ENCODE measurements around the gene SORBS1. TPM values are rescaled to one million over a fixed set of nuclear protein-coding genes. Genes with fewer than 3 reads are reported as not detected.

The SORBS1 gene
- total RNA-seq, 4 donors from 2014 or later: 92.2 to 308 (median 150) TPM

DNA sequence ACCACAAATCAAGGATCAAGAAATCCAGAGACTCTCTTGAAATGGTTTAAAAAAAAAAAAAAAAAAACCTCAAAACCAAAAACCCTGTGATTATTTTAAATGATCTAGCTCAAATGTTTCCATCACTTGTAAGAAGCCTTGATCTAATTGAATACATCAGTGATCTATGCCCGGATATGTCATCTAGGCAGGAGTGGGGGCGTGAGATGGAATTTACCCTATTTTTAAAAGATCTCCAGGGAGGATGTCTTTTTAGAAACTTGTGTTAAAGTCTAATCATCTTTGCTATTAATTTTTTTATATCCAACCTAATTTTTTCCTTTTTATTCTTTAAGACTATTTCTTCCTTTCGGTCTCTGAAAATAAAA is 169.0 kb downstream of the SORBS1 start:
- no peak for TF ChIP-seq EP300 (IDR thresholded peaks at IDR 0.05; ENCODE audit: low read depth)
- TF ChIP-seq POLR2AphosphoS5 (IDR thresholded peaks at IDR 0.05): no peak
- no peak for TF ChIP-seq POLR2A (IDR thresholded peaks at IDR 0.05)
- TF ChIP-seq, protein P1, sequence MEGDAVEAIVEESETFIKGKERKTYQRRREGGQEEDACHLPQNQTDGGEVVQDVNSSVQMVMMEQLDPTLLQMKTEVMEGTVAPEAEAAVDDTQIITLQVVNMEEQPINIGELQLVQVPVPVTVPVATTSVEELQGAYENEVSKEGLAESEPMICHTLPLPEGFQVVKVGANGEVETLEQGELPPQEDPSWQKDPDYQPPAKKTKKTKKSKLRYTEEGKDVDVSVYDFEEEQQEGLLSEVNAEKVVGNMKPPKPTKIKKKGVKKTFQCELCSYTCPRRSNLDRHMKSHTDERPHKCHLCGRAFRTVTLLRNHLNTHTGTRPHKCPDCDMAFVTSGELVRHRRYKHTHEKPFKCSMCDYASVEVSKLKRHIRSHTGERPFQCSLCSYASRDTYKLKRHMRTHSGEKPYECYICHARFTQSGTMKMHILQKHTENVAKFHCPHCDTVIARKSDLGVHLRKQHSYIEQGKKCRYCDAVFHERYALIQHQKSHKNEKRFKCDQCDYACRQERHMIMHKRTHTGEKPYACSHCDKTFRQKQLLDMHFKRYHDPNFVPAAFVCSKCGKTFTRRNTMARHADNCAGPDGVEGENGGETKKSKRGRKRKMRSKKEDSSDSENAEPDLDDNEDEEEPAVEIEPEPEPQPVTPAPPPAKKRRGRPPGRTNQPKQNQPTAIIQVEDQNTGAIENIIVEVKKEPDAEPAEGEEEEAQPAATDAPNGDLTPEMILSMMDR (IDR thresholded peaks at IDR 0.05): no peak
- H3K27me3 ChIP-seq: no peaks in the 10 kb centered on the region
- 85 to 88% methylated on average over 3 of the region's 3 CpGs for WGBS, 2 donors (ENCODE audit: low coverage in 1 of 2)
- no peaks in the 10 kb centered on the region for H3K9me3 ChIP-seq
- in situ Hi-C loops (cut with MboI; ENCODE audit: low pct_ligation_motif_present in 1 of 4, low pct_unique_long_range_greater_than_20kb in 1 of 4, low sequenced_read_pairs in 3 of 4): loop anchor here in 1 of 4 donors (25.0 kb wide), 1 partner anchor 445 kb away; no protein-coding TSS in a partner anchor
- intact Hi-C loops (cut with DNase I; ENCODE audit: low total_unique reads): no loop called here
- no peak for DNase-seq
- H3K27ac ChIP-seq: peak overlapping the region; percentile 20 to 61 (median 30)
- H3K36me3 ChIP-seq: peaks cover 0 to 12% (median 0%) of the 10 kb centered on the region in 4 donors
- peaks cover 14 to 54% (median 20%) of the 10 kb centered on the region in 4 donors for H3K4me1 ChIP-seq
- H3K4me3 ChIP-seq: no peak overlapping the region

DNA sequence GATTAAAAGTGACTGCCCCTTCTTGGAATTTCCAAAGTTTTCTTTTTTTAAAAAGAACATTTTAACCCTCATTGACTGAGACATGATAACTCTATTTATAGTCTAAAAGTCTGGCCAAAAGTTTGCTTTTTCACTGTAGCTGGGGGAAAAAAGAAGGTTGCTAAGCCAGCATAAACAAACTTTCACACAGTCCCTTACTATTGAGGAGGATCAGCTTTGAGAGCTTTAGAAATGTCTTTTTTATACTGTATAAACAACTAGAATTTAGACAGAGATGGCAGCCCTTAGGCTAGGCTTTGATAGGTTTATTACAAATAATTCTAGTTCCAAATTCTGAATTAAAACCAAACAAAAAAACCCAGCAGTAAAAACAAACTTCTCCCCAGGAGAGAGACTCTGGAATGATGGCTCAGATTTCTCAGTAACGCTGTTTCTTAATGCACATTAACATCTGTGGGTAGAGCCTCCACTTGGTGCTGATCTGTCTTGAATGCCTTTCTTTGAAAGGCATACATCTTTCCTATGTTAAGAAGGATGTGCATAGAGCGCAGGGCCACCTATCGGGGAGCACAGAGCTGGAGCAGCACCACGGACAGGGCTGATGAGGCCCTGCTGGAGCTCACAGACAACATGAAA is 169.5 kb downstream of the SORBS1 start:
- in situ Hi-C loops (cut with MboI; ENCODE audit: low pct_ligation_motif_present in 1 of 4, low pct_unique_long_range_greater_than_20kb in 1 of 4, low sequenced_read_pairs in 3 of 4) (loop anchor here in 1 of 4 donors (25.0 kb wide), 1 partner anchor 446 kb away; no protein-coding TSS in a partner anchor), intact Hi-C loops (cut with DNase I; ENCODE audit: low total_unique reads) (no loop called here)
- peaks cover 0 to 7% (median 0%) of the 10 kb centered on the region in 4 donors for H3K36me3 ChIP-seq
- H3K27ac ChIP-seq: peak overlapping the region; percentile 12 to 61 (median 28)
- H3K4me3 ChIP-seq: no peak overlapping the region
- no peak for DNase-seq
- 49 to 60% methylated on average over 1 to 4 of the region's 4 CpGs for WGBS, 2 donors (ENCODE audit: low coverage in 1 of 2)
- H3K4me1 ChIP-seq: peaks cover 16 to 58% (median 20%) of the 10 kb centered on the region in 4 donors
- no peaks in the 10 kb centered on the region for H3K27me3 ChIP-seq
- no peaks in the 10 kb centered on the region for H3K9me3 ChIP-seq
- peak in 2 of 3 donors; percentile 1 to 7 for TF ChIP-seq POLR2AphosphoS5 (IDR thresholded peaks at IDR 0.05)
- TF ChIP-seq, protein P1 (IDR thresholded peaks at IDR 0.05): no peak

DNA sequence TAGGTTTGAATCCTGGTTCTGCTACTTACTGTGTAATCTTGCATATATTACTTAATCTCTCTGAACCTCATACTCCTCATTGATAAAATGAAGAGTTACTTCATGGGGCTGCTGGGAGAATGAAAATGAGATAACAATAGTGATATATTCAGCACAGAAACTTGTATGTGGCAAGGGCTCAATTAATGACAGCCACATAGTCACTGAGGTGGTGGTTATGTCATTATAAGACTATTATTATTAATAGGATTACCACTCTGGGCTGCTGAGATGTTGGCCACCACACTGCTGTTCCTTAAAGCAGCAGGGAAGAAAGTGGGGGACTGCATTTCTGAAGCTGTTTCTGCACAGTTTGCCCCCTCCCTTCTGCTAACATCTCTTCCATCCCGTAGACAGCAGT is 170.0 kb downstream of the SORBS1 start:
- H3K27ac ChIP-seq: peak overlapping the region; percentile 12 to 61 (median 28)
- H3K4me3 ChIP-seq: no peak overlapping the region
- peaks cover 0 to 4% (median 0%) of the 10 kb centered on the region in 4 donors for H3K36me3 ChIP-seq
- H3K27me3 ChIP-seq: no peaks in the 10 kb centered on the region
- no peak for DNase-seq
- peaks cover 16 to 58% (median 20%) of the 10 kb centered on the region in 4 donors for H3K4me1 ChIP-seq
- intact Hi-C loops (cut with DNase I; ENCODE audit: low total_unique reads): no loop called here
- in situ Hi-C loops (cut with MboI; ENCODE audit: low pct_ligation_motif_present in 1 of 4, low pct_unique_long_range_greater_than_20kb in 1 of 4, low sequenced_read_pairs in 3 of 4): loop anchor here in 1 of 4 donors (25.0 kb wide), 1 partner anchor 446 kb away; no protein-coding TSS in a partner anchor
- H3K9me3 ChIP-seq: no peaks in the 10 kb centered on the region
- TF ChIP-seq EP300 (IDR thresholded peaks at IDR 0.05; ENCODE audit: low read depth) (no peak), POLR2AphosphoS5 (IDR thresholded peaks at IDR 0.05) (no peak), POLR2A (IDR thresholded peaks at IDR 0.05) (no peak)
- TF ChIP-seq, protein P1 (IDR thresholded peaks at IDR 0.05): no peak
- WGBS, 2 donors (ENCODE audit: low coverage in 1 of 2): 61 to 64% methylated on average over 1 of the region's 1 CpG

DNA sequence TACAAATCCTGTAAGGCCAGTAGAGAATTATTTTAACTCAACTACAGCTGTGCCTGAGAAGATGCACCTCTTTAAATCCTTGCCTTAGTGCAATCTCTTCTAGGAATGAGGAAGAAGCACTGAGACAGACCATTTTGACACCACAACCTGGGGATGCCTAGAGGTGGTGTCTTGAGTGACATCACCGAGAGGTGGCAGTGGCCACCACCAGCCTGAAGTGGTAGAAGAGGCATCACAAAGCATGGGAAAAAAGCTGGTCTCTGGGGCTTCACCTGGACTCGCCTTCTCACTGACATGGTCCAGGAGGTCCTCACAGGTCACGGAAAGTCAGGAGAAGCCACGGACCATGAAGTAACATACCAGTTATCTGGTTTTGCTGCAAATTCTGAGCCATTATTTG is 171.2 kb downstream of the SORBS1 start:
- intact Hi-C loops (cut with DNase I; ENCODE audit: low total_unique reads): no loop called here
- DNase-seq: no peak
- H3K4me1 ChIP-seq: peaks cover 16 to 58% (median 20%) of the 10 kb centered on the region in 4 donors
- H3K4me3 ChIP-seq: no peak overlapping the region
- peak overlapping the region; percentile 38 to 61 (median 54) for H3K27ac ChIP-seq
- no peak for TF ChIP-seq POLR2AphosphoS5 (IDR thresholded peaks at IDR 0.05)
- TF ChIP-seq POLR2A (IDR thresholded peaks at IDR 0.05): no peak
- TF ChIP-seq, protein P1 (IDR thresholded peaks at IDR 0.05): no peak
- TF ChIP-seq EP300 (IDR thresholded peaks at IDR 0.05; ENCODE audit: low read depth): no peak
- no peaks in the 10 kb centered on the region for H3K27me3 ChIP-seq
- no peaks in the 10 kb centered on the region for H3K36me3 ChIP-seq
- in situ Hi-C loops (cut with MboI; ENCODE audit: low pct_ligation_motif_present in 1 of 4, low pct_unique_long_range_greater_than_20kb in 1 of 4, low sequenced_read_pairs in 3 of 4): loop anchor here in 1 of 4 donors (25.0 kb wide), 1 partner anchor 447 kb away; no protein-coding TSS in a partner anchor
- no peaks in the 10 kb centered on the region for H3K9me3 ChIP-seq
- WGBS, 2 donors (ENCODE audit: low coverage in 1 of 2): 91 to 100% methylated on average over 1 to 4 of the region's 4 CpGs
